OCI-LY7 (cell line): ENCODE measurements around the gene CHRM3. TPM values are rescaled to one million over a fixed set of nuclear protein-coding genes. Genes with fewer than 3 reads are reported as not detected.

Experiments used
- BruUV-seq: library from RNA; stranded (reverse); fragments of 400-500 nt; replicated peaks from 2 replicates; lab custom pipeline; 2021; lab: Mats Ljungman, UMichigan
- CTCF ChIA-PET: fragments of 300-600 bp; sonication (Branson Sonifier 250); formaldehyde crosslinking; loops from one replicate; lab custom pipeline; 2022; ENCODE audit warnings: antibody characterized with exemption; ENCODE audit not compliant: unreplicated experiment; lab: Charles Lee
- POLR2A ChIA-PET: fragments of 300-600 bp; sonication (Branson Sonifier 250); formaldehyde crosslinking; loops from one replicate; lab custom pipeline; 2022; ENCODE audit warnings: antibody characterized with exemption; lab: Charles Lee
- DNase-seq: peaks from one replicate; pipeline ENCODE4 v3.0.0-alpha.2; 2015; ENCODE audit warnings: low spot score
- H2AFZ ChIP-seq: fragments of 200-600 bp; sonication (generic), shearing (Covaris generic); 2 replicates; pipeline ENCODE4 v1.6.1; 2014; ENCODE audit warnings: mild to moderate bottlenecking, antibody characterized with exemption, low read length, moderate library complexity
- H3K27ac ChIP-seq: fragments of 200-600 bp; sonication (generic); 2 replicates; pipeline ENCODE4 v1.5.1; 2014; ENCODE audit warnings: mixed run types, low read depth, mild to moderate bottlenecking, moderate library complexity, low read length, inconsistent platforms; ENCODE audit not compliant: poor library complexity, severe bottlenecking
- H3K36me3 ChIP-seq: fragments of 200-600 bp; sonication (generic); 2 replicates; pipeline ENCODE4 v1.6.1; 2014; ENCODE audit warnings: mild to moderate bottlenecking, antibody characterized with exemption, low read length, moderate library complexity, mixed read lengths; ENCODE audit not compliant: insufficient read depth
- H3K4me1 ChIP-seq: fragments of 200-600 bp; sonication (generic); 2 replicates; pipeline ENCODE4 v1.5.1; 2014; ENCODE audit warnings: mild to moderate bottlenecking, low read length; ENCODE audit not compliant: insufficient read depth, poor library complexity, severe bottlenecking
- H3K4me2 ChIP-seq: fragments of 200-600 bp; sonication (generic); 2 replicates; pipeline ENCODE4 v1.6.1; 2014; ENCODE audit warnings: mild to moderate bottlenecking, low read length
- H3K4me3 ChIP-seq: fragments of 200-600 bp; sonication (generic); 2 replicates; pipeline ENCODE4 v1.5.1; 2014; ENCODE audit warnings: mild to moderate bottlenecking, low read depth, low read length; ENCODE audit not compliant: poor library complexity, severe bottlenecking
- H3K79me2 ChIP-seq: fragments of 200-600 bp; sonication (generic); 2 replicates; pipeline ENCODE4 v1.6.1; 2016; ENCODE audit warnings: low read depth, mild to moderate bottlenecking, low read length, moderate library complexity, mixed read lengths; ENCODE audit not compliant: insufficient read depth
- H3K9me2 ChIP-seq: fragments of 200-600 bp; sonication (generic); 2 replicates; pipeline ENCODE4 v1.6.1; 2016; ENCODE audit warnings: mild to moderate bottlenecking, low read length, mixed read lengths; ENCODE audit not compliant: insufficient read depth
- H3K9me3 ChIP-seq: fragments of 200-600 bp; sonication (generic); 2 replicates; pipeline ENCODE4 v1.6.1; 2014; ENCODE audit warnings: mild to moderate bottlenecking, mixed run types, low read length, mixed read lengths
- H4K20me1 ChIP-seq: fragments of 200-600 bp; sonication (generic); 2 replicates; pipeline ENCODE4 v1.6.1; 2014; ENCODE audit warnings: mild to moderate bottlenecking, antibody characterized with exemption, low read length, moderate library complexity, mixed read lengths; ENCODE audit not compliant: insufficient read depth
- EZH2phosphoT487 ChIP-seq: fragments of 200-600 bp; sonication (generic); IDR thresholded peaks from 2 replicates; pipeline ENCODE4 v1.6.1; 2018; ENCODE audit warnings: low read depth, borderline replicate concordance, mild to moderate bottlenecking, mixed run types, antibody characterized with exemption, low read length, moderate library complexity, mixed read lengths
- intact Hi-C: fragments of 100-400 bp; cut with micrococcal nuclease; formaldehyde crosslinking; loops from one replicate; pipeline ENCODE4 v1.10.0; 2022; ENCODE audit not compliant: unreplicated experiment
- total RNA-seq, 2 experiments: library from RNA; depleted of rRNA in 1 of 2; stranded (reverse); fragments of >200 nt in 1 of 2; shearing (Covaris generic) in 1 of 2; gene quantifications; 2 replicates each; pipeline ENCODE4 v1.2.3, GENCODE V29; 2014 to 2022
- TF ChIP-seq, protein P1 (sequence below): fragments of 200-600 bp; sonication (generic); conservative IDR thresholded peaks from 2 replicates; pipeline ENCODE4 v1.5.1; 2014; ENCODE audit warnings: mild to moderate bottlenecking, antibody characterized with exemption, low read length, moderate library complexity, mixed read lengths

Gene CHRM3
- total RNA-seq, 2 experiments from 2014 or later: 0.13 TPM; not detected in 1

DNA sequence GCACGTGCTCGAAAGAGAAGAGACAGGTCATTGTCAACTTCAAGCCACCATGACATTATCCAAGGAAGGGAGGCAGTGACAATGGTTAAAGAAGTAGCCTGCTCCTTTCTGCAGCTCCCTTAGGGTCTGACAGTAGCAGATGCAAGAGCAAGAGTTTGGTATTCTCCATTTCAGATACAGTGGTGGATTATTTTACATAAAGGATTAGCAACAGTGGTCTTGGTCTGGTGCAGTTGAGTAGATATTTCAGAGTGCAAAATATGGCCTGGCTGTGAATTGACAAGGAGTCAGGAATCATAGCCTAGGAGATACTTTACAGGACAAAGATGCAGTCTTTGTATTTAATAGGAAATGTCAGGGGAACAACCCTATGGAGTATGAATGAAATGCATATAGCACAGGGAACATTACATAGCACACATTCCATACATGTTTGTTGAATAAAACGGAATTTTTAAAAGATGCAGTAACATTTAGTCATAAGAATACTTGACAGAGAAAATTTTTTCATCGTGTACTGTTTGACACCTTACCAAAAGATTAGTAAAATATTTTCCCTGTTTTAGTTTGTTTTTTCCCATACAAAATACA, 41.8 kb downstream of the CHRM3 start:
- no peak overlapping the region for H3K4me2 ChIP-seq
- no TSS peak for BruUV-seq
- no peak overlapping the region for H2AFZ ChIP-seq
- H3K79me2 ChIP-seq: no peaks in the 10 kb centered on the region
- H3K27ac ChIP-seq: no peak overlapping the region
- intact Hi-C loops: no loop called here
- ChIA-PET CTCF (no interaction called here), POLR2A (no interaction called here)
- H3K9me2 ChIP-seq: no peaks in the 10 kb centered on the region
- no peaks in the 10 kb centered on the region for H3K4me1 ChIP-seq
- H4K20me1 ChIP-seq: no peaks in the 10 kb centered on the region
- H3K4me3 ChIP-seq: no peak overlapping the region
- no peaks in the 10 kb centered on the region for H3K9me3 ChIP-seq
- DNase-seq: no peak
- TF ChIP-seq EZH2phosphoT487: no peak
- TF ChIP-seq, protein P1, sequence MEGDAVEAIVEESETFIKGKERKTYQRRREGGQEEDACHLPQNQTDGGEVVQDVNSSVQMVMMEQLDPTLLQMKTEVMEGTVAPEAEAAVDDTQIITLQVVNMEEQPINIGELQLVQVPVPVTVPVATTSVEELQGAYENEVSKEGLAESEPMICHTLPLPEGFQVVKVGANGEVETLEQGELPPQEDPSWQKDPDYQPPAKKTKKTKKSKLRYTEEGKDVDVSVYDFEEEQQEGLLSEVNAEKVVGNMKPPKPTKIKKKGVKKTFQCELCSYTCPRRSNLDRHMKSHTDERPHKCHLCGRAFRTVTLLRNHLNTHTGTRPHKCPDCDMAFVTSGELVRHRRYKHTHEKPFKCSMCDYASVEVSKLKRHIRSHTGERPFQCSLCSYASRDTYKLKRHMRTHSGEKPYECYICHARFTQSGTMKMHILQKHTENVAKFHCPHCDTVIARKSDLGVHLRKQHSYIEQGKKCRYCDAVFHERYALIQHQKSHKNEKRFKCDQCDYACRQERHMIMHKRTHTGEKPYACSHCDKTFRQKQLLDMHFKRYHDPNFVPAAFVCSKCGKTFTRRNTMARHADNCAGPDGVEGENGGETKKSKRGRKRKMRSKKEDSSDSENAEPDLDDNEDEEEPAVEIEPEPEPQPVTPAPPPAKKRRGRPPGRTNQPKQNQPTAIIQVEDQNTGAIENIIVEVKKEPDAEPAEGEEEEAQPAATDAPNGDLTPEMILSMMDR: no peak
- H3K36me3 ChIP-seq: no peaks in the 10 kb centered on the region

DNA sequence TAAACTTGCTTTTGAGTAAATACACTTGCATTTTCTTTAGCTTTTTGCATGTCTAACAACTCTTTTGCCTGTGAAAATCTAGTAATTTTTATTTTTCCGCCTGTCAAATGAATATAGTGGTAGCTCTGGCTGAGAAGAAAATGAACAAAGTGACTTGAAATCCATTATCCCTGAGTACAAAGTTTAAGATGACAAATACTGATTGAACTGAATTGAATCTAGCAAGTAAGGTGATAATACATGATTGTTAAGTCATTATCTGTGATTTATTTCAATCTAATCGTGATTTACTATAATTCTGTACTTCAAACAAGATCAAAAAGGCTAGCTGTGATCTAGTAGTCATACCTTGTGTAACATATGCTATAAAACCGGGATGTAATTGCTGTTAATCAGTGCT, 42.8 kb downstream of the CHRM3 start:
- CTCF ChIA-PET: no interaction called here
- POLR2A ChIA-PET: interaction anchor here (0.6 kb wide), 1 partner anchor 90 kb away, joined by 5 read pairs; no protein-coding TSS in a partner anchor
- Histone ChIP-seq H3K9me3 (no peaks in the 10 kb centered on the region), H3K4me1 (no peaks in the 10 kb centered on the region), H3K9me2 (no peaks in the 10 kb centered on the region), H3K27ac (no peak overlapping the region), H2AFZ (no peak overlapping the region), H3K36me3 (no peaks in the 10 kb centered on the region), H4K20me1 (no peaks in the 10 kb centered on the region), H3K4me2 (no peak overlapping the region), H3K79me2 (no peaks in the 10 kb centered on the region), H3K4me3 (no peak overlapping the region)
- intact Hi-C loops: no loop called here
- no peak for DNase-seq
- no peak for TF ChIP-seq EZH2phosphoT487
- TF ChIP-seq, protein P1: no peak
- BruUV-seq: no TSS peak

DNA sequence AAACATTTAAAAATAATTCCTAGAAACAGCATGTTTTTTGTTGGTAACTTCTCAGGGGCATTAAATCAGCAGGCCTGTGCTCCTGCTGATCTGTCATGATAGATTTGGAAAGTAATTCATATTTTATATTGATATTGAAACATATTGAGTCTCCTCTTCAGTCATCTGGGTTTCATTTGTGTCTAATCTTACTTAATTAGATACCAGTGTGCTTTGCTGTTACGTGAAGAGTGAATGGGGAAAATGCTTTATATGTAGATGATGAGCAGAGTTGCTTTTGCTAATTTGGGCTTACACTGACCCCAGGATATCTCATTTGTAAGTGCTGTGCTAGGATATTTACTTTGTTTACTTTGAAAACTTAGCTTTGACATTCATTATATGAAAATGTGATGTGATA, 45.9 kb downstream of the CHRM3 start:
- Histone ChIP-seq H4K20me1 (no peaks in the 10 kb centered on the region), H3K9me3 (no peaks in the 10 kb centered on the region), H3K4me3 (no peak overlapping the region), H3K79me2 (no peaks in the 10 kb centered on the region), H3K4me2 (no peak overlapping the region), H3K36me3 (no peaks in the 10 kb centered on the region), H3K4me1 (no peaks in the 10 kb centered on the region), H3K9me2 (no peaks in the 10 kb centered on the region), H3K27ac (no peak overlapping the region), H2AFZ (no peak overlapping the region)
- TF ChIP-seq EZH2phosphoT487: no peak
- TF ChIP-seq, protein P1: no peak
- BruUV-seq: no TSS peak
- ChIA-PET POLR2A (no interaction called here), CTCF (no interaction called here)
- intact Hi-C loops: no loop called here
- no peak for DNase-seq
